DMS153 (cell line): Measurements from ENCODE around the gene COQ5.
A peak's percentile ranks its signal among the peaks of the same experiment; 100 is the strongest.

Source experiments
- DNase-seq: peaks from one replicate; lab custom pipeline; 2025; lab: John Stamatoyannopoulos, UW

COQ5 gene

DNA sequence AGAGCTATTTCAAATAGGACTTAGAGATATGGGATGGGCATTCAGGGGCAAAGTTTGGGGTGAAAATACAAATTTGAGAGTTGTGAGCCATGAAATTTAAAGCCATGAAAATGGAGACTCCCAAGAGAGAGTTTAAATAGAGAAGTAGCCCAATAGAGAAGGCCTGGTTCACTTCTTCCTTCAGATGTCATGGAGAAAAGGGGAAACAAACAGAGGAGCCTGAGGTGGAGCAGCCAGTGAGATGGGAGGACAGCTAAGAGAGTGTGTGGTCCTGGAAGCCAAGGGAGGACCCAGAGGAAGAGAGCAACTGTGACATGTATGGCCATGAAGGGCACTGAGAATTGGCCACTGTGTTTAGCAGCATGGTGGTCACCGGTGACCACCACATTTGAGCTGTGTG is 45.3 kb downstream of the COQ5 start:
- no peak for DNase-seq

DNA sequence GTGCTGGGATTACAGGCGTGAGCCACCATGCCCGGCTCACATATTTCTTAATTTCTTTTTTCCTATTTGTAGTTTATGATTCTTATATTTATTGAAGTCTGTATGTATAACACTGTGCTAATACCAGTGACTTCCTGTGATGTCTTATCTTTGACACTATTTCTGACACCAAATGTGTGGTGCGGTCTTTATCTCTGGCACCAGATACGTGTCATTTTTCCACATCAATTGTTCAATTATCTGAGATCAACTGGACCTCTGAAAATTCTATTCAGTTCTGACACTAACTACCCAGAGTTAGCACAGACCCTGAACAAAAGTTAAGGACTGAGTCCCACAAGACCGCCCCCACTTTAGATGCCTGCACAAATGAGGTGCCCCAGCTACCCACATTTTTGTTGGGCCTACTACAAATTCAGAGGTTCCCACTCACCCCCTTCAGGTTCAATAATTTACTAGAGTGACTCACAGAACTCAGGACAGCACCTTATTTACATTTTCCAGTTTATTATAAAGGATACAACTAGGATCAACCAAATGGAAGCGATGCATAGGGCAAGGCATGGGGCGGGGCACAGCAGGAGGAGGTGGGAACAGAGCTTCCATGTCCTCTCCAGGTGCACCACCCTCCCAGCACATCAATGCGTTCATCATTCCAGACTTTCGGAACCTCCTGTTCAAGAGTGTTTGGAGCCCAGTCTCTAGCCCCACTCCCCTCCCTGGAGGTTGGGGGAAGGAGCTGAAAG is 47.8 kb downstream of the COQ5 start:
- DNase-seq, result no peak

DNA sequence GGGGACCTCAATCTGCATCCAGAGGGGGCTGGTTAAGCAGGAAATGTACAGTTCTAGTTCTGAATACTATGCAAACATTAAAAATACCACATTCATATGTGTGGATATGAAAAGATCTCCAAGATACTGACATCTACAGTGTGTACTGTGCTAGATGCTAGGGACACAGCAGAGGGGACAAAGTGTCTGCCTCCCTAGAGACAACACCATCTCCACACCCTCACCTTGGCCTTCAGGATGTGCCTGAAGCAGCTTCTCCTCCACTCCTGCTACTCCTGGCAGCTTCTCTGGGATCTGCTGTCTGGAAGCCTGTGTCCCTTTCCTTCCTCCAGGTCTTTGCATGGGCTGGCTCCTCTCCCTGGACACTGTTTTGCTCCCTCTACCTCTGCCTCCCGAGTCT is 48.7 kb downstream of the COQ5 start:
- no peak for DNase-seq

DNA sequence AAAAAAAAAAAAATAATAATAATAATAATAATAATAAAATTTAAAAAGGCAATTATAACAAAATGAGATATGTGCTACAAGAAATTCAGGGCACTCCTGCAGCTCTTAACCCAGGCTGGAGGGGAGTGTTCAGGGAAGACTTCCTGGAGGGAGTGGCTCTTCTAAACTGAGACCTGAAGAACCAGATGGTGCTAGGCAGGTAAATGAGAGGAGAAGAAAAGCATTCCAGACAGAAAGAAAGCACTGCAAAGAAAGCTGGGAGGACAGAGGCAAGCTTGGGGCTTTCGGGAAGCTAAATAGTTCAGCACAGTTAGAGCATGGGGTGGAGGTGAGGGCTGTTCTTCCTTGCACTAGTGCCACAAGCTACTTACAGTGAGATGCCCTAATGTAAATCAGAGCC is 49.5 kb downstream of the COQ5 start:
- DNase-seq, result no peak

DNA sequence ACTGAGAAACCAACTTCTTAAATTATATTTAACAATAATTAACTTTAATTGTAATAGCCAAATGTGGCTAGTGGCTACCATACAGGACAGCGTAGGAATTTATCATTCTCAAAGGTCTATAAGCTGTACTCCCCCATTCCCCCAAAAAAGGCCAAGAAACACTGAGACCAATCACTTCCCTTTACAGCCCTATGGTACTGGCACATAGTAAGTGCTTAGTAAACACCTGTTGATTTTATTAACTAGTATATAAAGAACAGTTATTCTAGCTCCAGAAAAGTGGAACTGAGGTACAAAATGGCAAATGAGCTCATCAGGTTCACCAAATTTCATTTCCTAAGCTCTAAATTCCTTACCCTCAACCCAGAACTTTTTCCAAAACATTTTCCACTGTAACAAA is 53.3 kb downstream of the COQ5 start:
- DNase-seq, result no peak

DNA sequence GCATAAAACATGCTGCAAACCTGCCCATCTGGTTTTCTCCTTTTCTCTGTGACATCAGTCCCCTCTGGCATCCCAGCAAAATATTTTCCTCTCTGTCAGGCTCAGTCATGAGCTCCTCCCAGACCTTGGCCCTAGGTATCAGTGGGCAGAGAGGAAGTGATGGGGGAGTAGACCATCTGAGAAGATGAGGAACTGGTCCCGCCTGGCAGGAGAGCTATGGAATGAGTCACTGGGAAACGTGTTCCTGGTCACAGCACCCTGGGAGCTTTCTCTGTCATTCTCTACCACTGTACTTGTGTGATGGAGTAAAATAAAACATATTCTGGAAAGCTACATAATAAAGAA is 54.4 kb downstream of the COQ5 start:
- DNase-seq, result peak; percentile 18

DNA sequence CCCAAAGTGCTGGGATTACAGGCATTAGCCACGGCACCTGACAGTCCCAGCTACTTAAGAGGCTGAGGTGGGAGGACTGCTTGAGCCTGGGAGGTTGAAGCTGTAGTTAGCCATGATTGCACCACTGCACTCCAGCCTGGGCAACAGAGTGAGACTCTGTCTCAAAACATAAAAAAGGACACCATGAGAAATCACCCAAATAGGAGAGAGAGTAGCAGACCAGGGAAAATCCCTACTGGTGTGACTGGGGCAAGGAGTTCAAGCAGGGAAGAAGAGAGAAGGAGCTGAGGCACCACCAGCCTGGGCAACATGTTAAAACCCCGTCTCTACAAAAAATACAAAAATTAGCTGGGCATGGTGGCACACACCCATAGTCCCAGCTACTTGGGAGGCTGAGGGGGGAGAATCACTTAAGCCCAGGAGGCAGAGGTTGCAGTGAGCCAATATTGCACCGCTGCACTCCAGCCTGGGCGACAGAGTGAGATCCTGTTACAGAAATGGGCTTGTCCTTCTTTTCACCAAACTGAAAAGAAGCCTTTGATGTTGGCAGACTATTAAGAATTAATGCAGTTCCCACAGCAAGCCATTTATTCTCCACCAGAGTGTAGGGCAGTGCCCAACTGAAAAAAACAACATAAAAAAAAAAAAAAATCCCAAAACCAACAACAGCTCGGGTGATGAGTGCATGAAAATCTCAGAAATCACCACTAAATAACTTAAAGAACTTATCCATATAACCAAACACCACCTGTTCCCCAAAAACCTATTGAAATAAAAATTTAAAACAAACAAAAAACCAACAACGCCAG is 54.9 kb downstream of the COQ5 start:
- DNase-seq, result no peak

DNA sequence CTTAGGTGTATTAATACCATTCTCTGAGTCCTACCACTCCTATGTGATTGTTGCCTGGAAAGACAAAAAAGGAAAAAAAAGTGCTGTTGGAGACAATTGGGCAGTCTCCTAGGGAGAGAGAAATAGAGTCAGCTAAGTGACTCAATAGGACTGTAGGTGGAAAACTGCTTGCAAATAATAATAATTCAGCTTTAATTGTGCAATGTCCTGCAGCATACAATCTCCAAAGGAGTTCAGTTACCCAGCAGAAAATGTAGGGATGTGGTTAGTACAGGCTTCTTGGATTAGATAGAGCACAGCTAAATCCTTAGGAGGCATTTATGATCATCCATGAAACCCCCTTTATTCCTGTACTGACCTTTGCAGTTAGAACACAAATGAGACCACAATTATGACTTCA is 56.4 kb downstream of the COQ5 start:
- DNase-seq, result no peak

DNA sequence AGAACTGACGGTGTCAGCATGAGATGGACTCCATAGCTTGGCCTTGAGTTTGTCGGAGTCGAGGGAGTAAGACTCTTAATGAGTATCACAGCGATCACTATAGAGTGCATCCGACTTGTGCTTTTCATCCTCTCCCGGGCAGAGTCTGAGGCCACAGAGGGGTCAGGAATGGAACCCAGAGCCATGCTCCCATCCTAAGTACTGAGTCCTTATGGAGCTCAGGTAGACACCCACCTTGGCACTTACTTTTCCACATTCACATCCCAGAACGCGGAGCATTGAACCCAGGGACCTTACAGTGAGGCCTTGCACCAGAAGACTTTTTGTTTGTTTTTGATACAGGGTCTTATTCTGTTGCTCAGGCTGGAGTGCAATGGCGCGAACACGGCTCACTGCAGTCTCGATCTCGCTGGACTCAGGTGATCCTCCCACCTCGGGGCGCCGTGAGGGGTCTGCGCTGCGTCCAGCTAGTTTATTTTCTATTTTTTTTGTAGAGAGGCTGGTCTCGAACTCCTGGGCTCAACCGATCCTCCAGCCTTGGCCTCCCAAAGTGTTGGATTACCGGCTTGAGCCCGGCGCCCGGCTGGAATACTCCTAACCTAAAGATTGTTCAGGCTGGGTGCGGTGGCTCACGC is 58.7 kb downstream of the COQ5 start:
- DNase-seq, result no peak

DNA sequence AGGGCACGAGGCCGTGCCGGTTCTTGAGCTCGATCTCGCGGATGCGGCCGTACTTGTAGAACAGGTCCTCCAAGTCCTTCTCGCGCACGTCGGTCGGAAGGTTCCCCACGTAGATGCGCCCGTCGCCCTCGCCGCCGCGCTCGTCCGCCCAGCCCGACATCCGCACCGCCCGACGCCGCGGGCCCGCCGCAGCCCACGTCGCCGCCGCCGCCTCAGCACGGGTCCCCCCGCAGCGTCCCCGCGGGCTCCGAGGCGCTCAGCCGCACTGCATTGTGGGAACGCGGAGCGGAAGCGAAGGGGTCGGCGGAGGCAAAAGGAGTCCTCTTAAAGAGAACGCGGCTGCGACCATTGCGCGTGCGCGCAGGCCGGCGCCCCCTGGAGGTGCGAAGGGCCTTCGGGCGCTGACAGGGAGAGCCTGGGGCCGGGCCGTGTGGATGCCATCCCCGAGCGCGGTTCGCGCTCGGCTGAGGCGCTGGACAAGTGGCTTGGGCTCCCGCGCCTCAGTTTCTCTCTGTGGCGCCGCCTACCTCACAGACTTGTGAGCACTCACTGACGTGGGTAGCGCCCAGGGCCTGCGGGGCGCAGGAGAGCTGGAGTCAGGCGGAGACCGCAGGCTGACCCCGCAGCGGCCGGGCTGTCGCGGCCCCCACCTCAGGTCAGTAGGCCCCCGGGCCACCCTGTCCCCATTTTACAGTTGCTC is 59.4 kb downstream of the COQ5 start, which contains the start of gene SRSF9:
Gene SRSF9, minus strand, starts transcription at position 299 of the 700 bp plus-strand sequence. Its CDS starts 139 bp downstream, at position 160.
- DNase-seq, result peak; percentile 92

DNA sequence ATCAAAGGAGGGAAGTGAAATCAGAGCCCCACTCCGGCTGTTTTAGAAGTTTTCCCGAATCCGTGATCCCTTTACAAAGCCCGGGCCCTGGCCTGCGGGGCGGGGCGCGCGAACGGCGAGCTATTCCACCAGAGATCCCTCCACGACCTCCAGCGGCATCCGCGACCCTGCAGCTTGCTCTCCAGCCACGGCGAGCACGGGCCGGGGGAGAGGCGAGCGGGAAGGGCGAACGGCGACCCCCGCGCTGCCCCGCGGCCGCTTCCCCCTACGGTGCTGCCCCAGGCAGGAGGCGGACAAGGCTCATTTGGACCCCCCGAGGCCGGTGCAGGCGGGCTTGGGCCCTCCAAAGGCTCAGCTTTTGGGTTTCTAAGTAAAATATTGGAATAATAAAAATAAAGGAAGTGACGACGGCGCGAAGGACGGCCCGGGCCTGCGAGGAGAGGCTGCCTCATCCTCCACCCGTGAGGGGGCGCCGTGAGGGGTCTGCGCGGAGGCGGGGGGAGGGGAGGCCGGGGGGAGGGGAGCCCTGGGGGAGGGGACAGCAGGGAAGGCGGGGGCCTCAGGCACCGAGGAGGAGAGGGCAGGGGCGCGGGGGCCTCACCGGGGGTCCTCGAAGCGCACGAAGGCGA is 60.0 kb downstream of the COQ5 start:
- no peak for DNase-seq

DNA sequence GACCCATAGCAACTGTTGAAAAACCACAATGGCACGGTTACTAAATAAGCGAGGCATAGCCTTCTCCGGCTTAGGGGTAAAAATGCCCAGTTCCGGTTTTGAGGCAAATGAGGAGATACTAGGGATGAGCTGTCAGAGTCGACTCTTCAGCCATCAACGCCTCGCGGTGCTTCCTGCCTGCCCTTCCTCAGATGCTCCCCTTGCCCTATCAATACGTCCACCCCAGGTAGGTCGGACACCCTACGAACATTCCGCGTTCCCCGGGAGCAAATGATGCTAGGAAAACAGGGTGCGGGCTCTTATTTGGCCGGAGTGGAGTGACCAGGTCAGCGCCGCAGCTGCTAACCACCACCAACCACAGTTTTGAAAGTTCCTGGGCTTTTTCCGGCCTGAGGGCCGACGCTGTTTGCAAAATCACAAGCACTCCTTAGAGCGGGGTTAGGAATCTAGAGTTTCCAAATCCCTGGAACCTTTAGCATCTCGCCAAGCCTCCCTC is 60.6 kb downstream of the COQ5 start:
- DNase-seq, result no peak

DNA sequence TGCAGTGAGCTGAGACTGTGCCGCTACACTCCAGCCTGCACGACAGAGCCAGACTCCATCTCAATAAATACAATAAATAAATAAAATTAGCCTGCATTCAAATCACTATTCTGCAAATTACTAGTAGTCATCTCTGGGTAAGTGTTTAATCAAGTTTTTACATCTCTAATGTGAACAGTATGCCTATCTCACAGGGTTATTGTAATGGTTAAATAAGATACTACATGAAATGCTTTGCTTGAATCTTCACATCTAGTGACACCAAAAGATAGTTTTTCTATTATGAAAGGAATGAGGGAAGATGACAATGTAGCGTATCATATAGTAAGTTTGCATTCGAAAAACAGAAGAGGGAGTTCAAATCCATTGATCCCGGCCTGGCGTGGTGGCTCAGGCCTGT is 61.5 kb downstream of the COQ5 start:
- no peak for DNase-seq

DNA sequence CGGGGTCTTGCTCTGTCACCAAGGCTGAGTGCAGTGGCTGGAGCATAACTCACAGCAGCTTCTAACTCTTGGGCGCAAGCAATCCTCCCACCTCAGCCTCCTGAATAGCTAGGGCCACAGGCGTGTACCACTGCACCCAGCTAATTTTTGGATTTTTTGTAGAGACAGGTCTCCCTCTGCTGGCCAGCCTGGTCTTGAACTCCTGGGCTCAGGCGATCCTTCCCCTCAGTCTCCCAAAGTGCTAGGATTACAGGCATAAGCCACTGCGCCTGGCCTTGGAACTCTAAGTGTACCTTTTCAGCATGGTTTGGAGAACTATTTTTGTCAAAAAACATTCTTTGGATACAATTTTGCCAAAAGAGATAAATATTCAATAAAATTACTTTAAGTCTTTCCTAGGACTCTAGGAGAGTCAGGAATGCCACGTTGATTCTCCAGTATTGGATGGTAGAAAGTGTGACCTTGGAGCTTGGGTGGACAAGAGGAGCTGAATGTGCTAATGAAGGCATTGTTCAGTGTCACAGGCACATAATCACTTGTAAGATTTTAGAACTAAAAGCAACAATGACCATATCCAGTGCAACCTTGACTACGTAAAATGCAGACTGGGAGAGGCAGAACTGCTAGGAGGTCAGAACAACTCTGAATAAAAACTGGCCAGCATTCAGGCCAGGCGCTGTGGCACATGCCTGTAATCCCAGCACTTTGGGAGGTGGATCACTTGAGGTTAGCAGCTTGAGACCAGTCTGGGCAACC is 62.2 kb downstream of the COQ5 start:
- no peak for DNase-seq

DNA sequence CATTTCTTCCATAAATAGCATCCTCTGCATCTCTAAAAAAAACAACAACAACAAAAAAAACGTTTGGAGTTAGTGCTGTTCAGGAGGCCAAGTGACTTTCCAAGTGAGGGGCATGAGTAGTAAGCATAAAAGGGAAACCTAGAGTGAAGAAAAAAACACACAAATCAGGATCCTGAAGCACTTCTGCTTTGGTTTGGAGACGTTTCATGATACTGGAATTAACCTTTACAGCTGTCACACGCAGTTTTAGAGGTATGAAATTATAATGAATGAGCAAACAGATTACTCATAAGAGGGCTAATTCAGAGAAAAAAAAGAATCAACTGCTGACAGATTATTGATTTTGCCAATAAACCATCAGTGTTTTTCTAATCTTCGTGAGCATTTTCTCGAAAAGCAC is 63.2 kb downstream of the COQ5 start:
- no peak for DNase-seq

DNA sequence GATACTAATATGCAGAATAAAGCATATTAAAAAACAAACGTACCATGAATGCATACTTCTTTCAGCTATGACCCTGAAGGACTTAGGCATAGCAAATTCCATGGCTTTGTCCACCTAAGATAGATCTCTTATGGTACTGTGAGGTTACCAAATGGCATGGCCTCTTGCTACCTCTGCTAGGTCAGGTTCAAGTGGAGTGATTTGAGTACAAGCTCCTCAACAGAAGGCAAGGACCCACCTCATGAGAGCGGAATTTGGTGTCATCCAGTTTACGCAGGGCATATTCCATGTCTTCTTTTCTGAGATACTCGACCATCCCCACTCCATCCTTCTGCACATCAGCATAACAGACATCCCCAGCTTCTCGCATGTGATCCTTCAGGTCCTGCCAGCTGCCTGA is 65.2 kb downstream of the COQ5 start:
- DNase-seq, result no peak

DNA sequence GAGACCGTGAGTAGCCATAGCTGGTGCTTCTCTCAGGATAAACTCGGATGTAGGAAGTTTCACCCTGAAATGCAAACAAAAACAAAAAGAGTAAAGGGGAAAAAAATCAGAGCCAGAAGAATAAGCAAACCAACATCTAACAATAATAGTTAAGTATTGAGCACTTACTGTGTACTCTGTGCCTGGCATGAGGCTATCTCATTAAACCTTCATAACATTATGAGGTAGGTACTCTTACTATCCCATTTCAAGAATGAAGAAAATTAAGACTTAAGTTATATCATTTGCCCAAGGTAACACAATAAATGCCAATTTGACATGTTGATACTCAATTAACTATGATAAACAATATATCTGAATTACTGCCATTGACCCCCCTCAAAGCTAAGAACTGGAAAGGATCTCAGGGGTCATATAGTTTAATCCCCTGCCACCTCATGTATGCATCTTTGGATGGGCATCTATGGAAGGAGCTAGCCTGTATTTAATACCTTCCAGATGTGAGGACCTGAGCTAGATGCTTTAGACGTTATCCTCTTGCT is 66.8 kb downstream of the COQ5 start:
- no peak for DNase-seq

DNA sequence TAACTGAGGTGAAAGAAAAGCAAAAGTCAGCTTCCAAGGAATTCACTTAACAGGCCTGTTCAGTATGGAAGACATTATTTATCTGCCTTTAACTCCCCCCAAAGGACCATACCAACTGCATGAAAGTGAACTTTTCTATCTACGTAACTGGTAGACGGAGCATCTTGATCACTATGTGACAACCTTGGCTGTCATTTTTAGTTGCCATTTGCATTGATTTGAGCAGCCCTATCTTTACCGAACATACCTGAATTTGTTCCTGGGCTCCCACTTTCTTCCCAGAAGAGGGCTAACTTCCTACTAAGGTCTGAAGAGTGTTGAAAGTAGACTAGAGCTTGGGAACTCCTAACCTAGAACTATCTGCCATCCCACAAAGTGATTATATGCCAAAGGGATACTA is 68.8 kb downstream of the COQ5 start:
- no peak for DNase-seq

DNA sequence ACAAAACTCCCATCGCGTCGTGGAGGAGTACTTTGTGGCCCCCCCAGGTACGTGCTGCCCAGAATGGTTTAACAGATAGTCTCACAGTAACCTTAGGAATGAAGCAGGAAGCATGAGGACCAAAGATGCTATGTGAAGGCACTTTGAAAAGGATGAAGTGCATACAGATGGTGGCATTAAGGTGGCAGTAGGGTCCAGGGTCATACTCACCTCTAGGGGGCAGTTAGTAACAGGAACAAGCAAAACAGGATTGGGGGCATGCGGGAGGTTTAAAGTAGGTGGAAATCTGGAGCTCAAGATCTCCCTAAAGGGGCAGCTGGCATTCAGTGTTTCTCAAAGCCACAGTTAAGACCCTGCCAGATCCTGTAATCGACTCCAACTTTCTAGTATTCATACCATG is 71.8 kb downstream of the COQ5 start:
- DNase-seq, result no peak

DNA sequence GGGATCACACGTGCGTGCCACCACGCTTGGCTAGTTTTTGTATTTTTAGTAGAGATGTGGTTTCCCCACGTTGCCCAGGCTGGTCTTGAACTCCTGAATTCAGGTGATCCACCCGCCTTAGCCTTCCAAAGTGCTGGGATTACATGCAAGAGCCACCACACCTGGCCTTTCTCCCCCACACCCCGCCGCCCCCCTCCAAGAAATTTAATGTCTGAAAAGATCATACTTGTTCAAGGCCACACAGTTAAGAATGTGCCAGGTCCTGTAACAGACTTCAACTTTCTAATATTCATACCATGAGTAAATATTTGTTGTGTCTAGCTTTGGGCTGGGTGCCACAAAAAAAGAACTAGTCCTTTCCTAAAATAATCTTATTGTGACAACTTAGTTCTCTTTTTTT is 73.7 kb downstream of the COQ5 start:
- no peak for DNase-seq

DNA sequence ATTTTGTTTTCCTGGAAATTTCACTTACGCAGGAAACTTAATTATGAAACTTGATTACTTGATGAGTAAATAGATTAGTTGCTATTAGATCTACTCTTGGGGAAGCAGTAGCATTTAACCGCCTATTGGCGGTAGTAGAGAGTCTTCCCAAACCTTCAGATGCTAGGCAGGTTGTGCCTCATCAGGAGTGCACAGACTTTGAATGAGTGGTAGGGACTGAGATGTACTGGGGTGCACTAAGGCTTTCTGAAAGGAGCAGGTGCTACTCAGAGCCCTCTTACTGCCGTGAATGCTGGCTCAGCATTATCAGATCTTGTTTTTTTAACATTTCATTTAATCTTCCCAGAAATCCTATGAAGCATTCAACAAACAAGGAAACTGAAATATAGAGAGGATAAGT is 75.0 kb downstream of the COQ5 start:
- DNase-seq, result no peak
